HG03175 (cell line): ENCODE measurements around the gene ASMTL.
"Not testable (repeated sequence)": the region's sequence is repeated elsewhere in the genome, so short reads cannot be mapped to it uniquely, and the experiment has no call there.

Experiments used
- ATAC-seq: cut with Tn5 transposase; IDR thresholded peaks from one replicate; pipeline ENCODE4 v1.9.1; 2021; ENCODE audit warnings: mild to moderate bottlenecking, moderate library complexity; ENCODE audit not compliant: unreplicated experiment

Gene ASMTL

DNA sequence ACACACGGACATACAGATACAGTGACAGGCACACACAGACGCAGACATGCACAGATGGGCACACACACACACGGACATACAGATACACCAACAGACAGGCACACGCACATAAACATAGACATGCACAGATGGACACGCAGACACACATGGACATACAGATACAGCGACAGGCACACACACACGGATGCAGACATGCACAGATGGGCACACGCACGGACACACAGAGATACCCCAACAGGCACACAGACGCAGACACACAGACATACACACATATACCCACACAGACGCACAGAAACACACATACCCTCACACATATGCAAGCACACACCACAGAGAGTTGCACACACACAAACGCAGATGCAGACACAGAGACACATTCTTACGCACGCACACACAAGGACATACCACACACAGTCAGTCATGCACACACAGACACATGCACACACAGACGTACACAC lies 36.4 kb downstream of the ASMTL start:
- ATAC-seq = no peak

DNA sequence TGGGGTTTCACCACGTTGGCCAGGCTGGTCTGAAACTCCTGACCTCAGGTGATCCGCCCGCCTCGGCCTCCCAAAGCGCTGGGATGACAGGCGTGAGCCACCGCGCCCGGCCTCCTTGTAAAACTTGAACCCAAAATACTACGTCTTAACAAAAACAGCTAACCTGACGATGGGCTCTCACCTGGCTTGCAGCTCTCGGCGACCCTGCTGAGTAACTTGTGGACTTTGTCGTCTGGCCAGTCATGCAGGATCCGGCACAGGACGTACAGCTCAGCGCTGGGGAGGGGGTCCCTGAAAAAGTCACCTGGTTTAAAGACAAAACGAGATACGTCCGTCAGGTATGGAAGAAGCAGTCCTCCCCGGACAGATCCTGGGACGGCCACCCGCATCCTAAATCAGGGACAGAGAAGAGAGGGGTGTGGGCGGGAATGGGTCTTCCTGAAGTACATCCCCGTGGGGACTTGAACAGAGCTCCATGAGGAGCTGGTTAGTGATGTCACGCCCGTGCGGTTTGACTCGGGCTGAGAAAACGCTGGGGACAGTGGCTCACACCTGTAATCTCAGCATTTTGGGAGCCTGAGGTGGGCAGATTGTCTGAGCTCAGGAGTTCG lies 40.1 kb downstream of the ASMTL start:
- no peak for ATAC-seq

GRCh38 chrX:1411326-1411725 lies 41.4 kb downstream of the ASMTL start:
- ATAC-seq = no peak

DNA sequence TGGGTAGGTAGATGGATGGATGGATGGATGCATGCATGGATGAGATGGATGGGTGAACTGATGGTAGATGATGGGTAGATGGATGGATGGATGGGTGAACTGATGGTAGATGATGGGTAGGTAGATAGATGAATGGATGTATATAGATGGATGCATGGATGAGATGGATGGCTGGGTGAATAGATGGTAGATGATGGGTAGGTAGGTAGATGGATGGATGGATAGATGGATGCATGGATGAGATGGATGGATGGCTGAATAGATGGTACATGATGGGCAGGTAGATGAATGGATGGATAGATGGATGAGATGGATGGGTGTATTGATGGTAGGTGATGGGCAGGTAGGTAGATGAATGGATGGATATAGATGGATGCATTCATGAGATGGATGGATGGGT lies 45.7 kb downstream of the ASMTL start:
- ATAC-seq = no peak

DNA sequence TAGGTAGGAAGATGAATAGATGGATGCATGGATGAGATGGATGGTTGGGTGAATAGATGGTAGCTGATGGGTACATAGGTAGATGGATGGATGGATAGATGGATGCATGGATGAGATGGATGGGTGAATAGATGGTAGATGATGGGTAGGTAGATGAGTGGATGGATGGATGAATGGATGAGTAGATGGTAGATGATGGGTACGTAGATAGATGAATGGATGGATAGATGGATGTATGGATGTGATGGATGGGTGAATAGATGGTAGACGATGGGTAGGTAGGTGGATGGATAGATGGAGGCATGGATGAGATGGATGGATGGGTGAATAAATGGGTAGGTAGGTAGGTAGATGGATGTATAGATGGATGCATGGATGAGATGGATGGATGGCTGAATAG lies 46.9 kb downstream of the ASMTL start:
- not testable (repeated sequence) for ATAC-seq

- not testable (repeated sequence) for ATAC-seq
Measured at GRCh38 chrX:1403867-1404266, 48.8 kb downstream of the ASMTL start.

GRCh38 chrX:1403228-1403627 lies 49.5 kb downstream of the ASMTL start:
- no peak for ATAC-seq

DNA sequence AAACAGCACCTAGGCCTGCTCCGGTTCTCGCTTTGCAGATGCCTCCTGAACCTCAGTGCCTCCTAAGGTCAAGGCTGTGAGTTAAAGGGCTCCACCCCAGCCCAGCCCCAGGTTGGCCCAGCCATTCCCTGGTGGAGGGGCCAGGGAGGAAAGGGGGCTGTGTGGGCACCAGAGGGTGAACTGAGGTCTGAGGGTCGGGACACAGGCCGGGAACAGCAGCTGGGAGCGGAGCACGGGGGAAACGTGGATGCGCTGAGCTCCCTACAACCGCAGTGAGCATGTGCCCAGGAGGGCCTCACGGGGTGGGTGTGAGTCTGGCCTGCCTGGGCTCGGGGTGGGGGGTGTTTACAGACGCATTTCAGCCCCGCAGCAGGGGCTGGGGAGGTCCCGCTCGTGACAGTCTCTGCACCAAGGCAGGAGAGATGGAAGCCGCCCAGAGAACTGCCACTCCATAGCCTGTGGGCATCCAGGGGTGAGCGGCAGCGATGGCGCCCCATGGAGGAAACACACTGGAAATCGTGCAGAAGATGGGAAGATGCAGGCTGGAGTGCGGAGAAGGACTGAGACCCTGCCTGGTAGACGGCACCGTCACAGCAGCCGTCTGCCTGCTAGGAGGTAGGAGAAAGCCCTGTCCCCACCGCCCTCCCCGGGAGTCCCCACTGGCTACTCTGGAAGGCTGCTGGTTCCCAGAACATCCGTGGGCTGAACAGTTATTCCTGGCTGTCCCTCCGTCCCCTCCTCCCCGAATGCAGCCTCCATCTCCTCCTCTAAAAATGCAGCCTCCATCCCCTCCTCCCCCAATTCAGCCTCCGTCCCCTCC lies 50.9 kb downstream of the ASMTL start:
- ATAC-seq = no peak

DNA sequence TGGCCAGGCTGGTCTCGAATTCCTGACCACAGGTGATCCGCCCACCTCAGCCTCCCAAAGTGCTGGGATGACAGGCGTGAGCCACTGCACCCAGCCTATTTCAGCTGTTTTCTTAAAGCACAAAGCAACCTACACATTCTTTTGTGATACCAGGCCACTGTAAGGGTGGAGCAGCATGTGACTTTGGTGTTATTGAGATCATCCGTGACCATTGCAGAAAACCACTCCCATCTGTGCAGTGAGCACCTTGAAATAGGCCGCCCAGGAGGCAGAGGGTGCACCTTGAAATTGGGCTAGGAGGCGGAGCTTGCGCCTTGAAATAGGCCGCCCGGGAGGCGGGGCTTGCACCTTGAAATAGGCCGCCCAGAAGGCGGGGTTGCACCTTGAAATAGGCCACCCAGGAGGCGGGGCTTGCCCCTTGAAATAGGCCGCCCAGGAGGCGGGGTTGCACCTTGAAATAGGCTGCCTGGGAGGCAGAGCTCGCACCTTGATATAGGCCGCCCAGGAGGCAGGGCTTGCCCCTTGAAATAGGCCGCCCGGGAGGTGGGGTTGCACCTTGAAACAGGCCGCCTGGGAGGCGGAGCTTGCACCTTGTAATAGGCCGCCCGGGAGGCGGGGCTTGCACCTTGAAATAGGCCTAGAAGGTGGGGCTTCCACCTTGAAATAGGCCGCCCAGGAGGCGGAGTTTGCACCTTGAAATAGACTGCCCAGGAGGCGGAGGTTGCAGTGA lies 51.8 kb downstream of the ASMTL start:
- ATAC-seq = no peak

DNA sequence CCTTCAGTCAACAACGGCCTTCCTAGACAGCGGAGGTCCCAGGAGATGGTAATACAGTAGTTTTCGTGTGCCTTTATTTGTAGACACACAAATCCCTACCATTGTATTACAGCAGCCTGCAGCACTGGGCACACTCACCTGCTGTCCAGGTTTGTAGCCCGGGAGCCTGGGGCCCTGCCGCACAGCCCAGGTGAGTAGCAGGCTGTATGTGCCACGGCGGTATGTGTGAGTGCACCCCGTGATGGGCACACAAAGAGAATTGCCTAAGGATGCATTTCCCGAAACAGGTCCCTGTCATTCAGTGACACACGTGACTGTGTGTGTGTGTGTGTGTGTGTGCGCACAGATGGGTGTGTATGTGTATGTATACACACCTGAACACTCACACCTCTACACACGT lies 52.7 kb downstream of the ASMTL start:
- no peak for ATAC-seq

DNA sequence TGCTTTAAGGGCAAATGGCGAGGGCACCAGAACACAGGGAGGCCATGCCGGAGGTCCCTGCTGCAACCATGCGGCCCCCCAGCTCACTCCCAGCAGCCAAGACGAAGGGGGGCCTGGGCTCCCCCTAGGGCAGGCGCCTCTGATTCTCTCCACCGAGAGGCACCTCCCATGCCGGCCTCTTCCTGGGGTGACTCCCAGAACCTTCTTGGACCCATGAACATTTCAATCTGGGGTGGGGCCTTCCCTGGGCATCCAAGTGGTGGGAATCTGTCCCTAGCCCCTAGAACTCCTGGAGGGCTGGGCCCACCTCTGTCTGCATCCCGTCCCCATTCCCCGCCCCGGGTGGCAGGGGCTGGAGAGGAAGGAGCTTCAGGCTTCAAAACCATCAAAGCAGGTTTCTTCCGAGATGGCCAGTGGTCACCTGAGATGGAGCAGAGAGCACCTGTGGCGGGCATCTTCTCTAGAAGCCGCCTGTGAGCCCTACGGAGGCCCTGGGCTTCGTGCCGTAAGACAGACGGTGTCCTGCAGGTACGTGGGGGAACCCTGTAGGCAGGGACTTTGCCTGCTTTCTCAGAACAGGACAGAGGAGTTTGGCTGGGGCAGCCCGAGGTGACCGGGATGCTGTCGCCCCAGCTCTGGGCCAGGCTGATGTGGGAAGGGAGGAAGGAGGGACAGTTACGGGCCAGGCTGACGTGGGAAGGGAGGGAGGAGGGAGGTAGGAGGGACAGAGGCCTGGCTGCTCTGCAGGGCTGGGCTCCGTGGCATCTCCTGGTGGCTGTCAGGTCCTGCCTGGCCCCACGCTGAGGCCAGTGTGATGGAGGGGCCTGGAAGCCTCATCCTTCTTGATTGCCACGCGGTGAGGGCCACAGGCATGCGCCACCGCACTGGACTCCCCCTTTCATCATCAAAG lies 54.0 kb downstream of the ASMTL start:
- no peak for ATAC-seq

DNA sequence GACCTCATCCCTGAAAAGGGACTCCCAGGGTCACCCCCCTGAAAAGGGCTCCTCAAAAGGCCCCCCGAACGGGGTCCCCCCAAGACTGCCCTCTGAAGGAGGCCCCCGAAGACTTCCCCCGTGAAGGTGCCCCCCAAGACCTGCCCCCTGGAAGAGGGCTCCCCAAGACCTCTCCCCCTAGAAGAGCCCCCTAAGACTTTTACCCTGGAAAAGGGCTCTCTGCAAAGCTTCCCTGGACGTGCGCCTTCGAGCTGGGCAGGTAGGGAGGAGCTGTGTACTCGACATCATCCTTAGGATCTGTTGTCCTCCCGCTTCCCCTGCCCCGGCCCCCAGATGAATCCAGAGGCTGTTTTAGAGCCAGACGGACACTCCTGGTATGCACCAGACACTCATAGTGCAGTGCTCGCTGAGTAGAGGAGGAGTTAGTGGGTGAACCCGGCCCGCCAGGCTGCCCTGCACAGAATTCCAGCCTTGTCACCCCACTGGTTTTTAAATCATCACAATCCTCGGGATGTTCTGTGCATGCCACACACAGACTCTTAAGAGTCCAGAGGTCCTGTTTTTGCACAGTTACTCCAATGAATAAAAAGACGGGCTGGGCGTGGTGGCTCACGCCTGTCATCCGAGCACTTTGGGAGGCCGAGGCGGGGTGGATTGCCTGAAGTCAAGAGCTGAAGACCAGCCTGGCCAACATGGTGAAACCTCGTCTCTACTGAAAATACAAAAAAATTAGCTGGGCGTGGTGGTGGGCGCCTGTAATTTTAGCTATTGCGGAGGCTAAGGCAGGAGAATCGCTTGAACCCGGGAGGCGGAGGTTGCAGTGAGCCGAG lies 55.1 kb downstream of the ASMTL start:
- no peak for ATAC-seq

DNA sequence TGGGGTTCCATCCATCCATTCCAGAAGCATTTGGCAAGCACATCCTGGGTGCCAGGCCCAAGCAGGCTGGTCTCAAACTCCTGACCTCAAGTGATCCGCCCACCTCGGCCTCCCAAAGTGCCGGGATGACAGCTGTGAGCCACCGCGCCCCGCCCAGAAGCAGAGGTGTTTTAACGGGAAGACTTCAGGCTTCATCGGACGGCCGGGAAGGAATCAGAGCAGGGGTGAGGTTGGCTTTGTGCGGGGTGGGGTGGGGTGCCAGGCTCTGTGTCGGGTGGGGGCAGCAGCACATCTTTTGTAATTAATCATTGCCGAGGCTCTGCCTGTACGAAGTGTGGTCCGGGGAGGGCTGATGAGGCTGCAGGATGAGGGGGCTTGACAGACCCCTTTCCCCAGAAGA lies 55.7 kb downstream of the ASMTL start:
- ATAC-seq = no peak

DNA sequence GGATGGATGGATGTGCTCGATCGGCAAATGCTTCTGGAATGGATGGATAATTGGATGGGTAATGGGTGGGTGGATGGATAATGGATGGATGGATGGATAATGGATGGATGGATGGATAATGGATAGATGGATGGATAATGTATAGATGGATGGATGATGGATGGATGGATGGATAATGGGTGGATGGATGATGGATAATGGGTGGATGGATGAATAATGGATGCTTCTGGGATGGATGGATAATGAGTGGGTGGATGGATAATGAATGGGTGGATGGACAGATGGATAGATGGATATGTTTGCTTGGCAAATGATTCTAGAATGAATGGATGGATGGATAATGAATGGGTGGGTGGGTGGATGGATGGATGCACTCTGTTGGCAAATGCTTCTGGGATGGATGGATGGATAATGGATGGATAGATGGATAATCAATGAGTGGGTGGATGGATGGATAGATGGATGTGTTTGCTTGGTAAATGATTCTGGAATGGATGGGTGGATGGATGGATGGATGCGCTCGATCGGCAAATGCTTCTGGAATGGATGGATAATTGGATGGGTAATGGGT lies 57.0 kb downstream of the ASMTL start:
- no peak for ATAC-seq

GRCh38 chrX:1394731-1395501 lies 57.8 kb downstream of the ASMTL start:
- no peak for ATAC-seq

GRCh38 chrX:1393871-1394615 lies 58.7 kb downstream of the ASMTL start:
- ATAC-seq = no peak

- ATAC-seq = peak; percentile 35
Measured at GRCh38 chrX:1392376-1393068, 60.2 kb downstream of the ASMTL start.
